H1 (cell line): ENCODE results near the gene KANSL1. TPM values are rescaled to one million over a fixed set of nuclear protein-coding genes. Genes with fewer than 3 reads are reported as not detected.
"Not testable (repeated sequence)": the region's sequence is repeated elsewhere in the genome, so short reads cannot be mapped to it uniquely, and the experiment has no call there.

Source experiments
- CTCF ChIA-PET: fragments of 300-600 bp; sonication (Branson Sonifier 250); formaldehyde crosslinking; loops from one replicate; lab custom pipeline; 2021; ENCODE audit not compliant: partially characterized antibody; lab: Charles Lee
- POLR2A ChIA-PET: fragments of 300-600 bp; sonication (Branson Sonifier 250); formaldehyde crosslinking; loops from one replicate; lab custom pipeline; 2021; ENCODE audit warnings: inconsistent platforms; ENCODE audit not compliant: partially characterized antibody; lab: Charles Lee
- DNase-seq, 2 experiments: peaks; one replicate each; pipeline versions ENCODE4 v3.0.0 to v3.0.0-alpha.2; 2010 to 2022; ENCODE audit warnings: low spot score in 2 of 2, low read depth in 1 of 2, mixed read lengths in 1 of 2
- FAIRE-seq: peaks from 2 replicates; lab custom pipeline; 2011; peaks lifted over from hg19 to GRCh38; lab: Jason Lieb, UNC
- H2AFZ ChIP-seq: 2 replicates; pipeline ENCODE4 v1.8.1; 2012; ENCODE audit warnings: low read length, inconsistent platforms
- H2AK5ac ChIP-seq: 2 replicates; pipeline ENCODE4 v1.6.1; 2013; ENCODE audit warnings: low read depth, low read length
- H2BK120ac ChIP-seq: replicated peaks from 2 replicates; pipeline ENCODE3; 2013; ENCODE audit warnings: low read depth, low read length, inconsistent platforms
- H2BK12ac ChIP-seq: 2 replicates; pipeline ENCODE4 v1.6.1; 2013; ENCODE audit warnings: low read depth, low read length
- H2BK15ac ChIP-seq: 2 replicates; pipeline ENCODE4 v1.6.1; 2013; ENCODE audit warnings: low read length
- H2BK20ac ChIP-seq: 2 replicates; pipeline ENCODE4 v1.6.1; 2013; ENCODE audit warnings: low read length
- H2BK5ac ChIP-seq: 2 replicates; pipeline ENCODE4 v1.6.1; 2013; ENCODE audit warnings: low read depth, low read length
- H3K14ac ChIP-seq: 2 replicates; pipeline ENCODE4 v1.6.1; 2013; ENCODE audit warnings: inconsistent platforms; ENCODE audit not compliant: insufficient read length
- H3K18ac ChIP-seq: 2 replicates; pipeline ENCODE4 v1.6.1; 2013; ENCODE audit warnings: low read length; ENCODE audit errors: extremely low read depth
- H3K23ac ChIP-seq: 2 replicates; pipeline ENCODE4 v1.6.1; 2013; ENCODE audit warnings: inconsistent platforms; ENCODE audit not compliant: insufficient read length
- H3K23me2 ChIP-seq: 2 replicates; pipeline ENCODE4 v1.6.1; 2013; ENCODE audit warnings: low read depth, low read length
- H3K27ac ChIP-seq: 2 replicates; pipeline ENCODE4 v1.6.1; 2011; ENCODE audit warnings: low read depth, low read length, inconsistent platforms
- H3K27me3 ChIP-seq, 4 experiments: replicated peaks in 1 of 4; 1 replicate in 1 of 4; 2 replicates in 3 of 4; pipeline versions ENCODE4 v1.6.1 to v1.8.1; 2011 to 2013; ENCODE audit warnings: low read length in 3 of 4, mild to moderate bottlenecking in 3 of 4, inconsistent platforms in 2 of 4, mixed read lengths in 2 of 4, moderate library complexity in 1 of 4; ENCODE audit not compliant: control insufficient read depth in 3 of 4, insufficient read depth in 3 of 4; ENCODE audit errors: extremely low read depth in 1 of 4
- H3K36me3 ChIP-seq, 4 experiments: 2 replicates each; pipeline versions ENCODE4 v1.6.1 to v1.8.1; 2011 to 2013; ENCODE audit warnings: mild to moderate bottlenecking in 4 of 4, low read length in 3 of 4, moderate library complexity in 2 of 4, control low read depth in 1 of 4, inconsistent platforms in 1 of 4; ENCODE audit not compliant: insufficient read depth in 4 of 4, control insufficient read depth in 2 of 4
- H3K4ac ChIP-seq: replicated peaks from 2 replicates; pipeline ENCODE3; 2013; ENCODE audit warnings: low read length, low read depth, mixed read lengths, inconsistent platforms; ENCODE audit not compliant: insufficient read length
- H3K4me1 ChIP-seq, 4 experiments: replicated peaks in 1 of 4; 1 replicate in 1 of 4; 2 replicates in 3 of 4; pipeline versions ENCODE4 v1.6.1 to v1.8.1; 2011 to 2013; ENCODE audit warnings: low read length in 3 of 4, inconsistent platforms in 2 of 4, mixed read lengths in 1 of 4; ENCODE audit not compliant: insufficient read depth in 4 of 4, control insufficient read depth in 3 of 4
- H3K4me2 ChIP-seq, 2 experiments: 2 replicates each; pipeline versions ENCODE4 v1.6.1 to v1.8.1; 2011 to 2013; ENCODE audit warnings: low read depth in 2 of 2, low read length in 2 of 2, control low read depth in 1 of 2, inconsistent platforms in 1 of 2, mild to moderate bottlenecking in 1 of 2; ENCODE audit not compliant: insufficient read depth in 1 of 2
- H3K4me3 ChIP-seq, 4 experiments: fragments of 200-600, 300-600 bp in 1 of 4; sonication (generic), shearing (Covaris generic), sonication (Bioruptor Twin) in 1 of 4; 2 replicates each; pipeline versions ENCODE4 v1.5.1 to v1.8.1; 2011 to 2016; ENCODE audit warnings: low read length in 4 of 4, low read depth in 3 of 4, control low read depth in 2 of 4, inconsistent platforms in 2 of 4, mild to moderate bottlenecking in 2 of 4, mixed read lengths in 1 of 4, moderate library complexity in 1 of 4; ENCODE audit not compliant: insufficient read depth in 2 of 4; ENCODE audit errors: extremely low read depth in 1 of 4
- H3K56ac ChIP-seq: replicated peaks from 2 replicates; pipeline ENCODE3; 2013; ENCODE audit warnings: low read depth, mild to moderate bottlenecking, mixed read lengths, low read length, inconsistent platforms; ENCODE audit not compliant: insufficient read length
- H3K79me1 ChIP-seq: 2 replicates; pipeline ENCODE4 v1.6.1; 2013; ENCODE audit warnings: low read depth, low read length, control low read depth
- H3K79me2 ChIP-seq, 2 experiments: 2 replicates each; pipeline versions ENCODE4 v1.6.1 to v1.8.1; 2012 to 2013; ENCODE audit warnings: low read length in 2 of 2, mild to moderate bottlenecking in 2 of 2, inconsistent platforms in 1 of 2; ENCODE audit not compliant: insufficient read depth in 2 of 2, control insufficient read depth in 1 of 2
- H3K9ac ChIP-seq, 4 experiments: replicated peaks in 1 of 4; 1 replicate in 1 of 4; 2 replicates in 3 of 4; pipeline versions ENCODE4 v1.6.1 to v1.8.1; 2011 to 2013; ENCODE audit warnings: low read depth in 3 of 4, low read length in 3 of 4, control low read depth in 2 of 4, mild to moderate bottlenecking in 2 of 4, moderate library complexity in 2 of 4, inconsistent platforms in 1 of 4; ENCODE audit errors: extremely low read depth in 1 of 4
- H3K9me3 ChIP-seq, 2 experiments: 2 replicates each; pipeline versions ENCODE4 v1.6.1 to v1.8.1; 2012 to 2013; ENCODE audit warnings: mild to moderate bottlenecking in 2 of 2, moderate library complexity in 2 of 2, control low read depth in 1 of 2, inconsistent platforms in 1 of 2, low read depth in 1 of 2, low read length in 1 of 2, mixed read lengths in 1 of 2; ENCODE audit not compliant: insufficient read depth in 2 of 2
- H4K20me1 ChIP-seq, 2 experiments: replicated peaks in 1 of 2; 2 replicates each; pipeline versions ENCODE3 to v1.8.1; 2011 to 2013; ENCODE audit warnings: inconsistent platforms in 2 of 2, low read length in 2 of 2, mild to moderate bottlenecking in 1 of 2; ENCODE audit not compliant: insufficient read depth in 2 of 2, control insufficient read depth in 1 of 2
- H4K5ac ChIP-seq: 2 replicates; pipeline ENCODE4 v1.6.1; 2013; ENCODE audit warnings: low read length, low read depth, mixed read lengths, inconsistent platforms; ENCODE audit not compliant: insufficient read length
- H4K8ac ChIP-seq: 2 replicates; pipeline ENCODE4 v1.8.0; 2013; ENCODE audit warnings: mild to moderate bottlenecking, moderate library complexity, low read length, inconsistent platforms; ENCODE audit not compliant: insufficient read depth; ENCODE audit errors: extremely low read depth
- H4K91ac ChIP-seq: replicated peaks from 2 replicates; pipeline ENCODE3; 2013; ENCODE audit warnings: low read length, mixed read lengths, inconsistent platforms; ENCODE audit not compliant: insufficient read length
- ASH2L ChIP-seq: fragments of 200-600, 300-600 bp; sonication (generic); IDR thresholded peaks from one replicate; pipeline ENCODE4 v1.7.1; 2017; ENCODE audit warnings: low read length
- CHD2 ChIP-seq: IDR thresholded peaks from 2 replicates; pipeline ENCODE4 v1.6.1; 2012; ENCODE audit warnings: low read length, improper control_type of control experiment
- CREB1 ChIP-seq: IDR thresholded peaks from 2 replicates; pipeline ENCODE4 v1.6.1; 2012; ENCODE audit warnings: inconsistent platforms
- KDM1A ChIP-seq: fragments of 200-600, 300-600 bp; sonication (generic); IDR thresholded peaks from 2 replicates; pipeline ENCODE4 v1.7.1; 2016; ENCODE audit warnings: mild to moderate bottlenecking, low read length, borderline replicate concordance
- MAX ChIP-seq: IDR thresholded peaks from 2 replicates; pipeline ENCODE4 v1.6.1; 2012; ENCODE audit warnings: inconsistent platforms
- PHF8 ChIP-seq: fragments of 200-600 bp; sonication (generic); conservative IDR thresholded peaks from 2 replicates; pipeline ENCODE4 v1.7.1; 2012; ENCODE audit warnings: low read depth, mild to moderate bottlenecking, inconsistent platforms, low read length, moderate library complexity
- RBBP5 ChIP-seq: IDR thresholded peaks from 2 replicates; pipeline ENCODE4 v1.7.1; 2012; ENCODE audit warnings: low read depth, mild to moderate bottlenecking, inconsistent platforms, low read length, moderate library complexity, borderline replicate concordance
- SP1 ChIP-seq: IDR thresholded peaks from 2 replicates; pipeline ENCODE4 v1.6.1; 2011; ENCODE audit warnings: low read depth, low read length
- SP2 ChIP-seq: IDR thresholded peaks from 2 replicates; pipeline ENCODE4 v1.6.1; 2012; ENCODE audit warnings: mild to moderate bottlenecking, low read length, inconsistent platforms
- TAF1 ChIP-seq: IDR thresholded peaks from 2 replicates; pipeline ENCODE4 v1.6.1; 2011; ENCODE audit warnings: mild to moderate bottlenecking, low read depth, low read length
- WGBS, 2 experiments: shearing (Covaris generic) in 1 of 2; methylation state at CpG; one replicate each; pipeline versions ENCODE4 v1.1.6 to v1.1.7; 2013 to 2015; ENCODE audit warnings: low lambda C conversion rate in 2 of 2, mixed read lengths in 2 of 2, inconsistent platforms in 1 of 2, low coverage in 1 of 2, missing lambda C conversion rate in 1 of 2; ENCODE audit not compliant: insufficient replicate concordance in 2 of 2, insufficient coverage in 1 of 2, insufficient read length in 1 of 2; ENCODE audit errors: extremely low coverage in 1 of 2, missing lambda C conversion rate in 1 of 2; 5-methylcytosine and 5-hydroxymethylcytosine counted together
- polyA plus RNA-seq, 7 experiments: library from polyadenylated mRNA; depleted of rRNA in 3 of 7; stranded (reverse) in 5 of 7; unstranded in 2 of 7; fragments of >200 nt in 5 of 7; fragments of 200-250 nt in 2 of 7; gene quantifications; 1 replicate in 5 of 7; 2 replicates in 1 of 7; 4 replicates in 1 of 7; pipeline versions ENCODE4 v1.2.1 to v1.2.3, GENCODE V29; 2011 to 2013; ENCODE audit warnings: missing spikeins in 2 of 7, mixed read lengths in 2 of 7
- total RNA-seq: library from RNA; stranded (reverse); fragmentation: NEBNext Ultra II Directional; extraction: Animal tissue kit (Norgen Biotek cat#: 25700); gene quantifications from 2 replicates; pipeline ENCODE4 v1.2.1, GENCODE V29; 2021

Gene KANSL1
- total and polyA plus RNA-seq, 2 of the 8 experiments (the other 6 are each of a cell fraction or from before 2014, with no cell fraction given): 34.0 to 128 TPM

DNA sequence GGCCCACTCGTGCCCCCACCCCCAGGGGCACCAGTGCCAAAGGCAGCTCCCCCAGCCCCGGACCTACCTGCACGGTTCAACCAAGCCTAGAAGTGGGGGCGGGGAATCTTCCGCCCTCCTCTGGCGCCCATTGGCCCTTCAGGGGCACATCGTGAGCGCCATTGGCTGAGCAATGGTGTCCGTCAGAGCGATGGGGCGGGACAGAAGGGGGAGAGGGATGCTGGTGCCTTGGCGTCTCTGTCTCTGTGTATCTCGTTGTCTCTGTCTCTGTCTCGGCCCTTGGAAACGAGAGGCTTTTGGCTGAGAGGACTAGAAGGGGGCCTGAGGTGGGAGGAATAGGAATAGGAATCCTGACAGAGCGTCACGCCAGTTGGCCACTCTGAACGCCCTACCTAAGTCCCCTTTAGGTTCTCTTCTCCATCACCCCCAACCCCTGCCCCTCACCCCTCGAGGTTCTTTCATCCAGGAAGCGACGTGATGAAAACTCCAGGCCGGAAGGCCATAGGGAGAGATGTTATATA lies 32.1 kb upstream of the KANSL1 start:
- H2BK20ac ChIP-seq, H2AFZ ChIP-seq, H3K27ac ChIP-seq, H3K23me2 ChIP-seq, H2BK15ac ChIP-seq, H2AK5ac ChIP-seq, H3K79me1 ChIP-seq, H3K23ac ChIP-seq, CTCF ChIA-PET, H4K5ac ChIP-seq, H4K8ac ChIP-seq, H3K56ac ChIP-seq, H3K27me3 ChIP-seq, H3K4ac ChIP-seq, H4K91ac ChIP-seq, H3K18ac ChIP-seq, H3K36me3 ChIP-seq, H3K14ac ChIP-seq, H3K4me1 ChIP-seq, H3K9me3 ChIP-seq, H4K20me1 ChIP-seq, H2BK120ac ChIP-seq, H2BK12ac ChIP-seq, POLR2A ChIA-PET, H2BK5ac ChIP-seq: not testable (repeated sequence)
- peak overlapping the region; percentile 56 to 60 for H3K4me2 ChIP-seq
- H3K9ac ChIP-seq: peak overlapping the region in 1 of 4 experiments; percentile 19; a peak in 2 of 7 replicates
- WGBS, 2 experiments: 9% methylated on average over 21 of the region's 22 CpGs; no CpG with 5 or more reads in 1 of the 2 experiments
- H3K79me2 ChIP-seq: peaks cover 0 to 18% of the 10 kb centered on the region in 2 experiments; a peak in 2 of 4 replicates
- peak; percentile 90 to 100 for DNase-seq
- FAIRE-seq: peak; percentile 45
- H3K4me3 ChIP-seq: peak overlapping the region; percentile 32 to 73 (median 52); a peak in 7 of 8 replicates
- 0 out of 2 replicates have a peak, but pooled peaks have one; percentile 23 for TF ChIP-seq PHF8
- peak; percentile 89 for TF ChIP-seq CHD2
- TF ChIP-seq TAF1: peak; percentile 51
- 0 out of 2 replicates have a peak, but pooled peaks have one; percentile 9 for TF ChIP-seq MAX
- TF ChIP-seq RBBP5: peak; percentile 74; the same call in 1 of the 2 replicates
- TF ChIP-seq SP1: peak; percentile 96
- TF ChIP-seq CREB1: peak; percentile 40; the same call in 1 of the 2 replicates
- peak; percentile 38; the same call in 1 of the 2 replicates for TF ChIP-seq KDM1A
- peak; percentile 56 for TF ChIP-seq ASH2L
- peak; percentile 76 for TF ChIP-seq SP2
